ENCODE data around the gene TIGIT.
"Not testable (repeated sequence)": the region's sequence is repeated elsewhere in the genome, so short reads cannot be mapped to it uniquely, and the experiment has no call there.

TIGIT gene

GRCh38 chr3:114293838-114294535 is at the start of gene TIGIT:
Gene TIGIT (plus strand): TSS chr3:114294028. CDS start chr3:114294062, 34 bp downstream.
- DNase-seq, result no peak

DNA sequence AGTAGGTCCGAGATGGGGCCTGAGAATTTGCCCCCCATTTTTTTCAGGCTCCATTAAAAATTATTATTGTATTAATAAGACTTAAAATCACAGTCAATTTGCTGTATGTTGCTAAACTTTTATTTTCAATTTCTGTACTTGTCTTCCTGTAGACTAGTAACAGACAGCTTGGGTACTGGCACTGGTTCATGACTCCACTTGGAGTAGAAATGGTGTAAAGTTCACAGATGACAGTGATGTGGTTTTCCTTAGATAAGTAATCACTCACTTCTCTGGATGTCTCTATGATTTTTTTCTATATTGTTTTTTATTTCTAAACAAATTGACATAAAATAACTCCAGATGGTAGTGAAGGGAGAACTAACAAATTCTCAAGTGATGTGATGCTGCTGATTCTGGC is 40.9 kb upstream of the TIGIT start:
- DNase-seq, result no peak

DNA sequence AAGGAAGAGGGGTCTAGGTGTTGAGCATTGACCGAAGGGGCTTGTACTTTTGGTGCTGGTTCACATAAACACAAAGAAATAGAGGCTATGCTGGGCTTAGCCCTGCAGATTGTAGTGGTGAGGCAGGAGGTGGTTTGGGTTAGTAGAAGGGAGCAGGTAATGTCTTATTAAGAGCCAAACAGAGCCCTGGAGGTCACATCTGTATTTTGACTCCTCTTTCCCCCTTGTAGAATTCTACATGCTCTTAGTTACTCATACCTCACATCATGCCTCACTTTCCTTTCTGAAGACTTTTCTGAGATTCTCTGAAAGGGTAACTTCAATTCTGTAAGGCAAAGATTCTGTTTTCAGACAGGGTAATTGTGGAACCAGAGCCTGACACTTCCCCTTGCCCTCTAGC is 40.3 kb upstream of the TIGIT start:
- DNase-seq, result no peak

- no peak for DNase-seq
Measured at GRCh38 chr3:114259566-114259965, 34.3 kb upstream of the TIGIT start.

DNA sequence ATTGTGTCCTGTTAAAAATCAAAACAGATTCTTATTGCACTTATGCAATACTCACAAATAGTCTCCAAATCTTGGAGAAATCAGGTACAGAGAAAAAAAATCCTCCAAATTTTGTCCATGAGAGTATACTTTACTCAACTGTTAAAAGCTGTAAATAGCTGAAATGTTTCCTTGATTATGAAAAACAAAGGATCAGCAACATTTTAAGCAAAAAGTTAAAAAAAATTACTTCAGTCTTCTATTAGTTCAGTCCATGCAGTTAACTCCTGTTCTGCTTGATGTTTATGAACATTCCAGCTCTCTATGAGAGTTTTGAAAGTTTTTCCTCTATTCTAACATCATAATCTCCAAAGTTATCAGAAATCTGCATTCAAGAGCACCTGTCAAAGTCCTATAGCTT is 33.7 kb upstream of the TIGIT start:
- DNase-seq, result no peak

GRCh38 chr3:114270019-114270418 is 23.8 kb upstream of the TIGIT start:
- DNase-seq, result no peak

DNA sequence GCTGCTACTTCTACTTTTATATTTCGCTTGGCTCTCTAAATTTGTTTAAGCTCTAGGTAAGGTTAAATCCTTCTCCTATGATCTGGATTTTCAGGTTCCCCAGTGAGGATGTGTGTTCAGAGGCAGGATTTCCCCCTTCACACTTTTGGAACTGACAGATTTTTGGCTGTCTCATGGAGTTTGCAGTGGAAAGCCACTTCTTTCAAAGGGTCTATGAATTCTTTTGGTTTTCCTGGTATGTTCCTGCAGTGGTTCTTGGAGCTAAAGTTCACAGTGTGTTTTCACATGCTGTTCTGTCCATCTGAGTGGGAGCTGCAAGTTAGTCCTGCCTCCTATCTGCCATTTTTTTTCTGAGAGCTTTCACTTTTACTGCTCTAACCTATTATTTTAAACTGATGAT is 21.6 kb upstream of the TIGIT start:
- DNase-seq, result no peak

DNA sequence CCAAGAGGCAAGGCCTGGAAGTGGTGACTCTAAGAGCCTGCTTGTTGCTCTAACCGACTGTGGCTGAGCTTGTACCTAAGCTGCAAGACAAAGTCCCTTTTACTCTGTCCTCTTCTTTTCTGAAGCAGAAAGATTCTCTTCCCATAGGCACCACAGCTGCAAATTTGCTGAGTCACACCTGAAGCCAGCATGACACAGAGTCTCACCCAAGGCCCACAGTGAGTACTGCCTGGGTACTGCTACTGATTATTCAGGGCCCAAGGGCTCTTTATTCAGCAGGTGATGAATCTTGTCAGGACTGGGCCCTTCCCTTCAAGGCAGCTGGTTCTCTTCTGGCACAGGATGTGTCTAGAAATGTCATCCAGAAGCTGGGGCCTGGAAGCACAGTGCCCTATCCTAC is 18.9 kb upstream of the TIGIT start:
- peak; percentile 18 for DNase-seq

GRCh38 chr3:114276856-114277255 is 17.0 kb upstream of the TIGIT start:
- DNase-seq, result not testable (repeated sequence)

DNA sequence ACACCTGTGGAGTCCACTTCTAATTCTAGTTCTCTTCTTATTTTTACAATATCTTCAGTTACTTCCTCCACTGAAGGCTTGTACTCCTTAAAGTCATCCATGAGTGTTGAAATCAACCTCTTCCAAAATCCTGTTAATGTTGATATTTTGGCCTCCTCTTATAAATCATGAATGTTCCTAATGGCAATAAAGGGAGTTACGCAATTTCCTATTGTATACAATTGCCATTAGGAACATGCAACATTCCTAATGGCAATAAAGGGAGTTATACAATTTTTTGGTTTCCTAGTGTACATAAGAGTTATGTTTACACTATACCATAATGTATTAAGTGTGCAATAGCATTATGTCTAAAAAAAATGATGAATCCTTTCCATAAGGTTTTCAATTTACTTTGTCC is 9.2 kb upstream of the TIGIT start:
- no peak for DNase-seq

- DNase-seq, result no peak
Measured at GRCh38 chr3:114285648-114286230, 8.1 kb upstream of the TIGIT start.

DNA sequence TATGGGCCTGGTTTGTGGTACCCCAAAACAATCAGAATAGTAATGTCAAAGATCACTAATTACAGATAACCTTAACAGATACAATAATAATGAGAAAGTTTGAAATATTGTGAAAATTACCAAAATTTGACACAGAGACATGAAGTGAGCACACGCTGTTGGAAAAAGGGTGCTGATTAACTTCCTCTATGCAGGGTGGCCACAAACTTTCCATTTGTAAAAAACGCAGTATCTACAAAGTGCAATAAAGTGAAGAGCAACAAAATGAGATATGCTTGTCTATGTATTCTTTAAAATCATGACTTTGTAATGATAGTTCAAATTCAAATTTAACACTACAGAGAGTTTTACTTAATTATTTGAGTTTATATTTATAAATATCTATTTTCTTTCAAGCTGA is 7.6 kb upstream of the TIGIT start:
- DNase-seq, result no peak

- DNase-seq, result peak; percentile 83
Measured at GRCh38 chr3:114290911-114291901, 2.6 kb upstream of the TIGIT start.

- DNase-seq, result no peak
Measured at GRCh38 chr3:114294940-114295480, 1.2 kb downstream of the TIGIT start.

DNA sequence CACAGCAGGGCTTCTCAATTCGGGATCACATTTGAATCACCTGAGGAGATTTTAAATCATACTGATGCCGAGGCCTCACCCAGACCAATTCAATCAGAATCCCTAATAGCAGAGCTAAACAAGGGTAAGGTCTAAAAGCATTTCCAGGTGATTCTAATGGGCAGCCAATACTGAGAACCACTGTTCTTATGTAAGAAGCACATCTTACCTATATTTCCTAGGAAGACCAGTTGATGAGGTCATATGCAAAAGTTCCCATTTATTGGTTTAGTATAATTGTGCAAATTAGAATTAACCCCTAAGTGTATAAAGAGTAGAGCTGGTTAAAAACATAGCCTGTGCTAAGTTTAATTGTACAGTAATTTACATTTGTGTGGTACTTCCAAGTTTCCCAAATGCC is 2.1 kb downstream of the TIGIT start:
- no peak for DNase-seq

DNA sequence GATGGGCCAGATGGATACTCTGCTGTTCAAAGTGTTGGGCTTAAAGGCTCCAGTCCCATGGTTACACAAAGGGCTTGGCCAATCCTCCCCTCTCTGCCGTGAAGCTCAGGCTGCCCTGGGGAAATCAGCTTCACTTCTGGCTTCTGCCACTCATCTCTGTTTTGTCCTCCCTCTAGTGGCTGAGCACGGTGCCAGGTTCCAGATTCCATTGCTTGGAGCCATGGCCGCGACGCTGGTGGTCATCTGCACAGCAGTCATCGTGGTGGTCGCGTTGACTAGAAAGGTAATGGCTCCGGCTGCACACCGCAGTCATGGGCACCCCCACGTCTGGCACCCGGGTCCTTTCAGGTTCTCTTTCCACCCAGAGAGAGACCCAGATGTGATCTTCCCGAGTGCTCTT is 5.6 kb downstream of the TIGIT start:
- peak; percentile 12 for DNase-seq

GRCh38 chr3:114299941-114300624 is 6.3 kb downstream of the TIGIT start:
- no peak for DNase-seq

DNA sequence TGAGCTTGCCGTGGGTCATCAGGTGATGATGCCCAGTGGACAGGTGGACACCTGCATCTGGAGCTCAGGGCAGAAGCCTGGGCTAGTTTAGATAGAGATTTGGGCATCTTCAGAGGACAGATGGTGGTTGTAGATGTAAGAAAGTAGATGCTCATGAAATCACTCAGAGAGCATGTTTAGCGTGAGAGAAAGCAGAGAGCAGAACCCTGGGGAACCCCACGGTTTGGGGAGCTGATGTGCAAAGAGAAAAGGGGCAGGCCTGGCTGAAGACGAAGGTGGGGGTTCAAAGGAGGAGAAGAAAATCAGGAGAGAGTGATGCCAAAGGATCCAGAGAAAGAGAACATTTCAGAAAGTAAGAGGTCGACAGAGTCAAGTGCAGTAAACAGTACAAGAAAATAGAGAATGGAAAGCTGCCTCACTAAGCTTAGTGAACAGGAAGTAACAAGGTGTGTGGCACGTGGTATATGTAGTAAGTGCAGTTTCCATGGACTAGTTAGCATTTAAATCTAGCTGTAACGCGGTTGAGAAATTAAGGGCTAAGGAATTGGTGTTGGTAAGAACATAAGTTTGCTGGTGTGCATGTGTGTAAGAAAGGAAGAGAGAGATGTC is 13.5 kb downstream of the TIGIT start:
- no peak for DNase-seq

- no peak for DNase-seq
Measured at GRCh38 chr3:114307832-114308231, 14.0 kb downstream of the TIGIT start.

- no peak for DNase-seq
Measured at GRCh38 chr3:114308377-114308776, 14.5 kb downstream of the TIGIT start.

DNA sequence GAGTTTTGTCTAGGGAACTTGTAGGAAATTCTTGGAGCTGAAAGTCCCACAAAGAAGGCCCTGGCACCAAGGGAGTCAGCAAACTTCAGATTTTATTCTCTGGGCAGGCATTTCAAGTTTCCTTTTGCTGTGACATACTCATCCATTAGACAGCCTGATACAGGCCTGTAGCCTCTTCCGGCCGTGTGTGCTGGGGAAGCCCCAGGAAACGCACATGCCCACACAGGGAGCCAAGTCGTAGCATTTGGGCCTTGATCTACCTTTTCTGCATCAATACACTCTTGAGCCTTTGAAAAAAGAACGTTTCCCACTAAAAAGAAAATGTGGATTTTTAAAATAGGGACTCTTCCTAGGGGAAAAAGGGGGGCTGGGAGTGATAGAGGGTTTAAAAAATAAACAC is 15.0 kb downstream of the TIGIT start:
- DNase-seq, result no peak

DNA sequence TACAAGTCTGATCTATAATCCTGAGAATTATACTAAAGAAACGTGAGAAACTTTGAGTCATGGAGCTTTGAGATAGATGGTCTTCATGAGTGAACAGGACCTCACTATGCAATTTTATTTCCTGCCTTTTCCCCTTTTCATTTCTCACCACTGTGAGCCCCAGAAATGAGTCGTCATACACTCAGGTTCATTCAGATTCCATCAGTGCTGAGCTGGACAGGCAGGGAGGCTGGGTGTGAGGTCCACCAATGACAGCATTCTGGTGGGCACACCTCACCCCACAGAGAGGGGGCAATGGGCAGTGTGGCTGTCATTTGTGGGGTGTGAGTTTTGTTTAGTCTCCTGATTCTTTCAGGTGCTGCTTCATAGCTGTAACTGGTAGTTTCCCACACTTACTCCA is 16.9 kb downstream of the TIGIT start:
- no peak for DNase-seq
